ENCODE results near the gene TRIO. TPM values are rescaled to one million over a fixed set of nuclear protein-coding genes. Genes with fewer than 3 reads are reported as not detected.

TRIO gene
- total and polyA plus RNA-seq, 2 of the 8 experiments (the other 6 are each of a cell fraction or from before 2014, with no cell fraction given): 35.1 to 69.1 TPM

DNA sequence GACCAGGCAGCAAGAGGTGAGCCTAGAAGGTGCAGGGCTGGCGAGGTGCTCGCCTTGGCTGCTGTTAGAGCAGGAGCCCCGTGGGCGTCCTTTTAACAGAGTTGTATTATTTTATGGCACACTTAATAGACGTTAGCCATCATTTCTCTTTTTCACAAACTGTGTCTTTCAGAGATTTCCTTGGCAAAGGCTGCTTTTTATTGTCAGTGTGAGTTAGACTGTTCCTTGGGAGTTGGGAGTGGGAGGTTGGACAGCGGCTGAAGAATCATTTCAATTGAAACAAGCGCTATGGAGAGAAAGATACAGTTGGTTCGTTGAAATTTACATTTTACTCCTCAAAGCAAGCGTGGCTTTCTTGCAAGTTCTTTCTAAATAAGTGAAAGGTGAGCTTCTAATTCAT is 133.2 kb downstream of the TRIO start (continued):
- no peak for TF ChIP-seq RAD21 (IDR thresholded peaks at IDR 0.05 in 1 of 2, conservative IDR thresholded peaks at IDR 0.05 in 1 of 2; ENCODE audit: low read depth in 2 of 2, low read length in 2 of 2)
